SH-SY5Y (cell line): Measurements from ENCODE around the gene MRPL48.

Source experiments
- GATA2 ChIP-seq: IDR thresholded peaks from 2 replicates; pipeline ENCODE4 v1.6.1; 2011; ENCODE audit warnings: mild to moderate bottlenecking, low read depth, low read length
- GATA3 ChIP-seq: IDR thresholded peaks from 2 replicates; pipeline ENCODE4 v1.6.1; 2011; ENCODE audit warnings: low read depth, mild to moderate bottlenecking, low read length, moderate library complexity

The MRPL48 gene

DNA sequence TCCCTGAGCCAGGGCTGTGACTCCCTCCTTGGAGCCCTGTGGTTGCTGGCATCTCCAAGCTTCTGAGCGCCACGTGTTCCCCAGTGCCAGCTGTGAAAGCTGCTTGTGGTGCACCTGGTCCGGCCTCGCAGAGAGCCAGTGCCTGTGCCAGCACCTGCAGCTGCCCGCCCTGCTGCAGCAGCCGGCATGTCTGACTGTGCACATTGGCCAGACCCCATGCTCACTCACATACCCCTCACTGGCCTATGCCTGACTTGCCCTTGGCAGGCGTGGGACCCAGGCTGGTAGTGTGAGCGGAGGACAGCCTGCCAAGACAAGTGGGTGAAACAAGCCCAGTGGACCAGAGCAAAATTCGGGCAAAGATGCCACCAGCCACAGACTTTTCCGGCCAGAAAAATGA, 9.8 kb downstream of the MRPL48 start:
- TF ChIP-seq GATA3 (no peak), GATA2 (no peak)

DNA sequence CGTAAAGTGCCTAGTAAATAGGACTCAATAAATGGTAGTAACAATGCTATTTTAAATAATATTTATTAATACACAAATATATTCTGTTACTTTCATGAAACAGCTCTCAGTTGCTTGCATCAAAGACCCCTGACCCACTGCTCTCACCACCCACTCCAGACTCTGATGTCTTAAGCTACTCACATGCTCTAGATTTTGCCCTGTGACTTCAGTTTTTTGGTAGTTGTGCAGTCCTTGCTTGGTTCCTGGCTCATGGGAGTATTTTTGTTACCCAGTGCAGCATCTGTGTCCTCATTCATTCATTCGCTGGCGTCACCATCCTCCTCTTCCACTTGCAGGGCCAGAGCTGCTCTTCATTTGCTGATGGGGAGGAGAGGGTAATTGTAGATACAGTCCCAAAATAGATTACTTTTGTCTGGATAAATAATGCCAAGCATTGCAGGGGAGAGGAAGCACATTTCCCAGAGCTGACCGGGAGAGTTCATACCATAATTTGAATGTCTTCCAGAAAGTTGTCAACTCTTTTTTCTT, 12.7 kb downstream of the MRPL48 start:
- TF ChIP-seq GATA3 (no peak), GATA2 (no peak)

DNA sequence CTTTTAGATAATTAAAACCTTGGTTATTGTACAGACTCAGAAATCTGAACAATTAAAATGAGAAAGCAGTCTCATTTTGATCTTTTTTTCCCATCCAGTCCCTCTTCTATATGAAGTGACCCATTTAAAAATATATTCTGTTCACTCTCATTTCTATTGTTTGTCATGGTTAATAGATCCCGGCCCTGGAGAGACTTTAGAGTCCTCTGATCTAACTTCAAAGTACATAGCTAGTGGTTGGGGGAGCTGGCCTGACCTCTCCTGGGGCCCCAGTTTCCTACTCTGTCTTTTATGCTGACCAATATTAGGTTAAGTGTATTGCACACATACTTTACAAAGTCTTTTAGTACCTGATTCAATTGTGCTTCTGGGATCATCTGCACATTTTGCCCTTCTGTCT, 13.5 kb downstream of the MRPL48 start:
- TF ChIP-seq GATA3 (no peak), GATA2 (no peak)

DNA sequence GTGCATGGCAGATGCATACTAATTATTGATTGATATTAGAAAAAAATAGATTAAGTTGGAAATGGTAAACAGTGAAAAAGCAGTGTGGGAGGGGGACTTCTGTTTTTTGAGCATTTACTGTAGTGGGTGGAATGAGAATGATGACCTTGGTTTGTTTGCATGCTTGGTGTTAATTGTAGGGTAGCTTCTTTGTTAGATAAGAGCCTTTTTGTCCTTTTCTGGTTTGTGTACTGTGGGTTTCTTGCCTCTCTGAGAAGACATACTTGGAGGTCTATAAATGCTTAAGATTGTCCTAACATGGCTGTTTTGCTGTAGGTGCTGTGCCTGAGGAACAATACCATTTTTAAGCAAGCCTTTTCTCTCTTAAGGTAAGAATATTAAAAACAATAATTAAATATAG, 17.0 kb downstream of the MRPL48 start:
- TF ChIP-seq GATA2 (no peak), GATA3 (no peak)

DNA sequence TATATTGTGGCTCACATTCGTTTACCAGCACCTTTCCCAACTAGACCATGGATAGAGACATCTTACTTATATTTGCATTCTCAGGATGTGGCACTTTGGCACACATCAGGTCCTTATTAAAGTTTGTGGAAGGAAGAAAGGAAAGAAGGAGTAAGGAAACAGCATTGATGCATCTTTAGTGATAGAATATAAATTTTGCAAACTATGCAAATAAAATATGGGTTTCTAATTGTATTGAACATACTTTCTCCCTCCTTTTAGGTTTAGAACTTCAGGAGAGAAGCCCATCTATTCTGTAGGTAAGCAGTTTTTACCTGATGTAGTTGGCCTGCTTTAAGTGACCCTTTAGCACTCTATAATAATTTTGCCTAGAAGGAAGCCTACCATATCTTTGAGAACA, 20.4 kb downstream of the MRPL48 start:
- TF ChIP-seq GATA3 (no peak), GATA2 (no peak)

DNA sequence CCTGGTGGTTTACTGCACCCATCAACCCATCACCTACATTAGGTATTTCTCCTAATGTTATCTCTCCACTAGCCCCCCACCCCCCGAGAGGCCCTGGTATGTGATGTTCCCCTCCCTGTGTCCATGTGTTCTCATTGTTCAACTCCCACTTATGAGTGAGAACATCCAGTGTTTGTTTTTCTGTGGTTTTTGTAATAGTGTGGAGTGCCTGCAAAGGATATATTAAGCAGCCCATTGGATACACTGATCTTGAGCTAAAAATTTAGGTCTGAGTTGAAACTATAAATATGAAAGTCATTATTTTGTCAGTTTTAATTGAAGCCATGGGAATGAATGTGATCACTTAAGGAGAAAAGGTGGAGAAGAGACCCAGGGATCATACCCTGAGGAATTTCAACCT, 23.0 kb downstream of the MRPL48 start:
- TF ChIP-seq GATA3, result no peak
- no peak for TF ChIP-seq GATA2

DNA sequence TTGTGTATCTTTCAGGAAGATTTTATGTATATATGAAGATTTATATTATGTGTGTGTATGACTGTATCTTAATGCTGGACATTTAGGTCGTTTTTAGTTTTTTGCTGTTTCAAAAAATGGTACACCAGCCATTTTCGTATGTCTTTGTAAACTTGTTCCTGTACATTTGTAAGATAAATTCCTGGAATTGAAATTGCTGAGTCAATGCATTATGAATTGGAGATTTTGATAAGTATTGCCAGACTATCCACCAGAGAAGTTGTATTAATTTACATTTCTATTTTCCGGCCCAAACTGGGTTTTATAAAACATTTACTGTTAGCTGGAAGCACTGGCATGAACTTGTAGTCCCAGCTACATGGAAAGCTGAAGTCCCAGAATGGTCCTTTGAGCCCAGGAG, 24.6 kb downstream of the MRPL48 start:
- TF ChIP-seq GATA2, result no peak
- TF ChIP-seq GATA3, result no peak

DNA sequence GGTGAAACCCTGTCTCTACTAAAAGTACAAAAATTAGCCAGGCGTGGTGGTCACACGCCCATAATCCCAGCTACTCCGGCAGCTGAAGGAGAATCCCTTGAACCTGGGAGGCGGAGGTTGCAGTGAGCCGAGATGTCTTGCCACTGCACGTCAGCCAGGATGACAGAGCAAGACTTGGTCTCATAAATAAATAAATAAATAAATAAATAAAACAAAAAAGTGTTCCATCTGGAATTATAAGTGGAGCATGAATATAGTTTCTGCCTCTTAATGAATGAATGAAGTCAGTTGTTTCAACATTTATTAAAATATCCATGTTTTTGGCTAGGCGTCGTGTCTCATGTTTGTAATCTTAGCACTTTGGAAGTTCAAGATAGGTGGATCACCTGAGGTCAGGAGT, 27.1 kb downstream of the MRPL48 start:
- TF ChIP-seq GATA2 (no peak), GATA3 (no peak)

DNA sequence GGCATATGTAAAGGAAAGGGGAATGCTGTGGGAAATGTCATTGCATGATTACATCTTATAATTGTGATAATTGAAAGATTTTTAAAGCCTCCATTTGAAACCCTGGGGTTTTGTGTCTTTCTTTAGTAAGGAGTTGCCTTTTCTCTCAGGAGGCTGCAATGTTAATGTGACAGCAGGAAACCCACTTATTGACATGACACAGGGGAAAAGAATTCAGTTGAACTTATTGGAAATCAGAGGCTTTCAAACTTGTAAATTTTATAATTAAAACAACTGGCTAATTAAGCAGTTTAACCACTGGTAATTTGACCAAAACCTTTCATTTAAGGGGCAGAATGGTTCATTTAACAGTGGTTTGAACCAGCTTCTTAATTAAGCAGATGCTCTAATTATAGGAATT, 31.2 kb downstream of the MRPL48 start:
- no peak for TF ChIP-seq GATA3
- TF ChIP-seq GATA2, result no peak

DNA sequence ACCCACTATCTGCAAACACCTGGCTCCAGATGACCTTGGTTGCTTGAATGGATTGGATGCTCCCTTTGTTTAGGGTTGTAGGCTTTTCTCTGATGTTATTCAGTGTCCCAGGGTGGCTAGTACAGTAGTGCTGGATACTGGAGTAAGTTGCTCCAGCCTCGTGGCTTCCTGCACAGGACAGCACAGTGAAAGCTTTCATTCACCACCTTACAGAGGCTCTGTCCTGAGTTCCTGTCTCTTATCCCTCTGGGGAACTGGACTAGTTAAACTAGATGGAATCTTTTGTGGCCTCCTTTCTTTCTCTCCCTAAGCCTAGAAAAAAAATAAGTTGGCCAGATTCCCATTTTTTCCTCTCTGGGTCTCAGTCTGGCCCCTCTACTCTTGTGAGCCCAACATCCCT, 42.6 kb downstream of the MRPL48 start:
- TF ChIP-seq GATA2 (no peak), GATA3 (no peak)

DNA sequence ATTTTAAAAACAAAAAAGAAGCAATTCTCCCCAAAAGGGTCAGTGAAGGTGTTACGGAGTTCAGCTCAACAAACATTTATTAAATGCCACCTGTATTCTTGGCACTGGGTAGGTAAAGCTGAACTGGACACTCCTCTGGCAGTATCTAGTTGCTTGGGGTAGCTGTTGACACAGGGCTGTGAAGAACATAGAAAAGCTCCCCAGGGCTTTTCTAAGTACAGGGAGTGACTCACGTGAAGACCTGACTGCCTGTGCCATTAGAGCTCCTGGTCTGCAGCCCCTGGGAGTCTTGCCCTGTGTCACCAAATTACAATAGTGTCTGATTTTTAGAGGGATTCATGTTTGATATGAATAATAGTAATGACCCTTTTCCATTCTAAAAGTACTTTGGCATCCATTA, 45.4 kb downstream of the MRPL48 start:
- TF ChIP-seq GATA2 (no peak), GATA3 (no peak)

DNA sequence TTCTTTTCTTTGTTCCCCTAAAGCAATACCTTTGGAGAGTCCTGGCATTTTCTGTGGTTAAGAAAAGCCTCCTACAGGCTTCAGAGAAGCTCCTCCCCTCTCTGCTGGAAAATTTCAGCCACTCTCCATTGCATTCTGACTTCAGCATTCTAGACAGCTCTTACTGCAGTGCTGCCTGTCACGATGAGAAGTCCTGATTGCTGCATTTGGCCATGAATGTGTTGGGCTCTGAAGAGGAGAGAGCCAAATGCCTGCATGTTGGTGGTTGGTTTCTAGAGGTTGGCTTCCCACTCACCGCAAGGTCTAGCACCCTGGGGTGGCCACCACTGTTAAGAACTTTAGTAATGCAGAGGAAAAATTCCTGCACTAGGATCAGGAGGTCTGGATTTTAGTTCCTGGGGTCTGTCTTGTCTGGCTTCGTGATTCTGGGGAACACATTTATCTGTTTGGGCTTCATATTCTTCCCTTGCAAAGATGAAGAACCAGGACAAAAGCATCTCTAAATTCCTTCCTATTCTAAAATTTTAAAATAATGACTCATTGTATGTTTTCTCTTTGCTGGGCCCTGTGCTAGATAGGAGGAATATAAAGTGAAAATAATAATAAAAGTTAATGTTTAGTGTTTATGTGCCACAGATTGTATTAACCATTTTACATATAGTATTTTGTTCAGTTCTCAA, 50.9 kb downstream of the MRPL48 start:
- TF ChIP-seq GATA3, result no peak
- no peak for TF ChIP-seq GATA2

DNA sequence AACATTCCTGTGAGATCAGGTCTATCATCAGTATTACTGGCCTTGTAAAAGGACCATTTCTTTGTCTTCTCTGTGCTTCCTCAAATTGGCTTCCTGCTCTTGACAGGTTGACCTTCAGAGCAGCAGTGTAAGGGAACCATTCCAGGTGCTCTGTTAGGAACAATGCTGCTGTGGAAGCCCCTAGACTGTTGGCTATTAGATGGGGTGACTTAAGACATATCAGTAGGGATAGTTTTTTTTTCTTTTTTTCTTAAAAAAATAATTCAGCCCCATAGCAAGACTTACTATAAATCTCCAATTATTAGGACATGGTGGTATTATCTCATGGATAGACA, 51.4 kb downstream of the MRPL48 start:
- no peak for TF ChIP-seq GATA3
- TF ChIP-seq GATA2, result no peak

DNA sequence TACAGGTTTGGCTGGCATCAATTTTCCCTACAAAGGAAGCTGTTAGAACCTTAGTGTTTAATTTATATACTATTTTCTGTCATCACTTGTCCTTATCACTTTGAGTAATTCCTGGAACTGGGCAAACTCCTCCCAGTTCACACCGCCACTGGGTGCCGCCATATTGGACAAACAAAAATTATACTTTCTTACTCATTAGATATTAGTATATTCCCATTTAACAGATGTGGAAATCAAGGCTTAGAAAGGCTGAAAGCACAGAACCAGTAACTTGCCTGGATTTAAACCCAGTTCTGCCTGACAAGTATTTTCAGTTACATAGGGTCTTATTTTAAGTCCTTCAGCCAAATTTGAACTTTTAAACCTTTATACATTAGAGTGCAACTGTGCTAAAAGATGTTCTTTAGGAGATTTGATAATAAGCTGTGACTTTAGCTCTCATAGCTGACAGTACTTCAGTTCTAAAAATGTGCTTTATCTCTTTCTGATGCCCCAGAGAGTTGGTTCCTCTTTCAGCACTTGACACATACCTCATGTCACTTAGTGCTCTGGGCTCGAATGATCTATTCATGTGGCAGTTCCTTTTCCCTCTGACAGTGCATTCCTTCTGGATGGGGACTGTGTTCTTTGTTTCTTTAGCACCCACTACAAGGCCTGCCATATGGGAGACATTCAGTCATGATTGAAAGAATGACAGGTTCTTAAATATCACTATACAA, 63.5 kb downstream of the MRPL48 start:
- TF ChIP-seq GATA3, result no peak
- TF ChIP-seq GATA2, result no peak

DNA sequence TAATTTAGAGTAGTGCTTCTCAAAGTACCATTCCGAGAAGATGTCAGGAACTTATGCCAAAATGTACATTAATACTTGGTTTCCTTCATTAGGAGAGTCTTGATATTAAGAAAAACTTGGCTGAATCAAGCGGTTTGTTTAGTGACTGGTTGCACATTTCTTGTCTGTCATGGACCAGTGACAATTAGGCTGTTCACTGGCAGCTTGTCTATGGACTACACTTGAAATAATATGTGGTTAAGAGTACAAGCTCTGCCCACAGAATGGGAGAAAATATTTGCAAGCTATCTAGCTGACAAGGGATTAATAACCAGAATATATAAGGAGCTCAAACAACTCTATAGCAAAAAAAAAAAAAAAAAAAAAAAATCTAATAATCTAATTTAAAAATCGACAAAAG, 64.4 kb downstream of the MRPL48 start:
- no peak for TF ChIP-seq GATA3
- no peak for TF ChIP-seq GATA2
